GM18870 (cell line): ENCODE measurements around the gene BRPF1.

ENCODE experiments used
- ATAC-seq: cut with Tn5 transposase; IDR thresholded peaks from one replicate; pipeline ENCODE4 v1.9.1; 2021; ENCODE audit warnings: moderate library complexity; ENCODE audit not compliant: unreplicated experiment

BRPF1 gene

DNA sequence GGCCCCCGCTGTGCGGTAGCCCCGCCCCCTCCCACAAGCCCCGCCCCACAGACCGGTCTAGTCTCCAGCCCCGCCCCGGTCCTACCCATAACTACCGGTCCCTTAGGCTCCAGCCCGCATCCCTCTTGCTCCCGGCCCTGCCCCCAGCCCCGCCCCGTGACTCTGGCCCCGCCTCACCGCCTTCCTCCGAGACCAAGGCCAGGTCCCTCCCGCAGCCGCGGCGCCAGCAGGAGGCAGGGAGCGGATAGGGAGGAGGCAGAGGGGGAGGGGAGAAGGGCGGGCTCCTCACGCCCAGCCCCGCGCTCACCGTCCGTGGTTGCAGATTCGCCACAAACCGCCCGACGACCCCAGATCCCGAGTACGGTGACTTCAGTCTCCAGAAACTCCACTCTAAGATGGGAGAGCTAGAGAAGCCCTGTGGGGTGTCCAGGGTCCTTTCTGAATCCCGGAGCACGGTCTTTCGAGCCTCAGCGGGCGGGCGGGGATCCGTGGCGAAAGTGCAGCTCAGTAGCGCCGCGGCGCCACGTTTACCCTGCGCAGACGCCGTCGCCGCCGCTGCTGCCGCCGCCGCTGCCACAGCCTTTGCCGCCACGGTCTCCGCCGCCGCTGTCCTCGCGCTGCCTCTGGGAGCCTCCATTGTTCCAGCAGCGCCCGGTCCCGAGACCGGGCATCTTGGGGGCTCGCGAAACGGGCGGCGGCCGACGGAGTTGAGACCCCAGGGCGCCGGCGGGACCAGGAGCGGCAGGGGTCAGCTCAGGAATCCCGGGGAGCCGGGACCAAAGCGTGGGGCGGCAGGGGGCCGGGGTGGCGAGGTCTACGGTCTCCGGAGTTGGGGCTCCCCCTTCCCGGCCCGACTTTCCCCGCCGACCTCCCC, at the start of gene BRPF1:
BRPF1 (plus strand) TSS at position 530 of the 874 bp plus-strand sequence. CDS start 2,406 bp downstream, outside the sequence.
- ATAC-seq: peak; percentile 79

DNA sequence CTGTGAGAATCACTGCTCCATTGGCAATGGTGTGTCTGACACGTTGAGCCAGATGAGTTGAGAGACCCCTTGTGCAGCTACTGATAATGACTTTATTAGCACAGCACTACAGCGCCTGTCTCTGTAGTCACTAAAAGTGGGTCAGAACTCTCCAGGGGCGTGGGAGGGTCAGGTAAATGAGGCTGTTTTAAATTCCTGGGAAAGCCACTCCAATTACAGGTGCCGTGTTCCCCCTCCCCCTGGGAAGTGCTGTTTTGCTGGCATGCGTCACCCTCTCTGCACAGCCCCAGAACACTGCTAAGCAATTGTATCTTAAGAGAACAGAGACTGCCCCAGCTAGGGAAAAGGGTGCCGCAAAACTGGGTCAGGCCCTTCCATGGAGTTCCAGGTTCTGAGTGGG, 49.4 kb upstream of the BRPF1 start:
- ATAC-seq: no peak

- no peak for ATAC-seq
These were observed 48.1 kb upstream of the BRPF1 start for GRCh38 chr3:9683426-9683825.

DNA sequence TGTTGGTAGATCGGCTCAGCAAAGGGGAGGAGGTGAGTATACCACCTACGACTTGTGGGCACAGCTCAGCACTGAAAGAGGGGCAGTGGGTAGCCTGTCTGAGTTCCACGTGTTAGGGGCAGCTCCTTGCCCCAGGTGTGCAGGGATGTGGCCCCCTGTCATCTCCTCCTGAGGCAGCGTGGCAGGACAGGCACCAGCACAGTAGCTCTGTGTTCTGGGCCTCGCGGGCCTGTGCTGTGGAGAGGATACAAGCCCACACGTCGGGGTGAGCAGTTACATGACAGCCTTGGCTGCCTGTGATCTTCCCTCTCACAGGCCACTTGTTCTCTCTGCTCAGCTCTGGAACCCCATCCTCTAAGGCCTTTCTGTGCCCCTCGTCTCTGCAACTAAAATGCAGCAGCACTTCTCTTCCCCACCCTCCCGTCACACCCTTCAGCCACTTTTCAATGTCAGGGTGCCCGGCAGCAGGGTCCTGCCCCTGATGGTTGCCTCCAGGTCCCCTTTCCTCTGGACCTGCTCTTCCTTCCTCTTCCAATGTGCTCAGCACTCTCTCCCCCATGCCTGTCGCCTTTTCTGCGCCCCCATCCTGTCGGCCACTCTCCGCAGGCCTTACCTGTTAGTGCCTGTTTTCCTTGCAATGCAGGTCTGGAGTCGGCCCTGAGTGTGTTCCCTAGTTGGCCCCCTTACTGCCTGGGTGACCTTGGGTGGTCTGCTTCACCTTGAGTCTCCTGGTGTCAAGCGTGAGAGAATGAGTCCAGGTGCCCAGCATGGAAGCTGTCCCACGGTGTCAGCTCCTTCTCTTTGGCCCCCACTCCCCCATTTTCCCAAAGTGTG, 46.1 kb upstream of the BRPF1 start:
- no peak for ATAC-seq

- ATAC-seq: no peak
These were observed 45.4 kb upstream of the BRPF1 start for GRCh38 chr3:9686050-9686550.

GRCh38 chr3:9686703-9687102, 44.8 kb upstream of the BRPF1 start:
- ATAC-seq: no peak

- no peak for ATAC-seq
These were observed 44.0 kb upstream of the BRPF1 start for GRCh38 chr3:9687514-9687913.

GRCh38 chr3:9688961-9689360, 42.6 kb upstream of the BRPF1 start:
- no peak for ATAC-seq

DNA sequence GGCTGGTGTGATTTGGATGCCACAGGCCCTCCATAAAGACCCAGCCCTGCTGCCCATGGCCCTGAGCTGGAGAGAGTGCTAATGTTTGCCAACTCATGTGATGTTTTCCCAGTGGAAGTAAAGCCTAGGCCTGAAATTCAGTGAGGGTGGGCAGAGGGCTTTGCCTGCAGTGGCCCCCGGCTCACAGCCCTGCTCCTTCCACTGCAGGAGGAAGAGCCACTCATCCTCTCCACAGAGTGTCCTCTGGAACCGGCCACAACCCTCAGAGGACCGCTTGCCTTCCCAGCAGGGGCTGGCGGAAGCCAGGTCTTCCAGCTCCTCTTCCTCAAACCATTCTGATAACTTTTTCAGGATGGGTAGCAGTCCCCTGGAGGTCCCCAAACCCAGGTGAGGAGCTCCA, 41.8 kb upstream of the BRPF1 start:
- no peak for ATAC-seq

DNA sequence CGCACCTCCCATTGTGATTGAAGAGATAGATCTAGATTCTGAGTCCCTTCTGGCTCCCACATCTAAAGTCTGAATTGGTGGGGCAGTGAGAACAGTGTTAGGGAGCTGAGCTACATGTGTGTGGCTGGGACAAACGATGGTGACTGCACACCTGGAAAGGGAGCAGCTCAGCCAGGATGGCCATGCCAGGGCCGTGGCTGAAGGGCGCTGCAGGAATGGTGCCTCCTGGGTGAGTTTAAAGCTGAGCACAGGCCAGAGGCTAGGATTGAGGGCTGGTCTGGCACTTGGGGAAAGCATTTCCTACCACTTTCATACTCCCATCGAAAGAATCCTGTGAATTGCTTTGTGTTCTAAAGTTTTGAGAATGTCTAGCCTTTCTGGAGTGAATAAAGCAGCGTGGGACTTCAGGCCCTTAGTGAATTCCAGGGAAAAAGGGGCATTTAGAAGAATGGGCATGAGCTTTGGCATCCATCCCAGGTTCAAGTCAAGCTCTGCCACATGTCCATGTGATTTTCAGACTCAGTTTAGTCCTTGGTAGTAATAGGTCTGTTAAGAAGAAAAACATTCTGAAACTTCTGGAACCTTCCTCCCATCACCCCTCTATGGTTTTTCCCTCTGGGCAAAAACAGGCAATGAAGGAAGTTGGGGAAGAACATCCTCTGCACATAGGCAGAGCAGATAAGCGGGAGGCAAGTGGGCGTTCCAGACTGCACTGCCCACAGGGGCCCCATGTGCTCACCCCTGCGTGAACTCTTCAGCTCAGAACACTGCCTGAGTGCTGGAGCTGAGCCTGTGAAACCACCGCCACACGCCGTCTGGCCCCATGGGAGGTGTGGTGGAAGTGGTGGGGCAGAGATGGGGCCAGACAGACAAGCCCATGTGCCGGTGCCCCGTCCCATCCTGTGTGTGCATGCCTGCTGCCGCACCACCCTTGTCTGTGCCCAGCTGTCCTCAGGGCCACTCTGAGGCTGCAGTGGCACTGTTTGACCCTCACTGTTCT, 40.8 kb upstream of the BRPF1 start:
- ATAC-seq: peak; percentile 58

DNA sequence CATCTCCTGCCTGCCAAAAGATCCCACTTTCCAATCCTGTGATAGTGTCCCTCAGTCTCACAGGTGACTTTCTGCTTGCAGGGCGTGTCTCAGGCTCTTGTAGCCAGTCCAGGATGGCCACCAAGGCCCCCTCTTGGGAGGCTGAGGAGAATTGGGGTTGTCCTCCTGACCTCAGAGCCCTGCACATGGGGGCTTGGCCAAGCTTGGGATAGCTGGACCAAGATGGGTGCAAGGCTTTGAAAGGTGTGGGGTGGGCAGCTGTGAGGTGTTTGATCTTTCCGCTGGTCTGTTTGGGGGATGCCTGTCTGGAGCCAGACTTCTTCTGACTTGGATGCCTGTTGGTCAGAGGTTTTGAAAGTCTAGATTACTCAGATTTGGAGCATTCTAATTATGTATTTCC, 39.9 kb upstream of the BRPF1 start:
- no peak for ATAC-seq

- no peak for ATAC-seq
These were observed 39.1 kb upstream of the BRPF1 start for GRCh38 chr3:9692416-9692815.

DNA sequence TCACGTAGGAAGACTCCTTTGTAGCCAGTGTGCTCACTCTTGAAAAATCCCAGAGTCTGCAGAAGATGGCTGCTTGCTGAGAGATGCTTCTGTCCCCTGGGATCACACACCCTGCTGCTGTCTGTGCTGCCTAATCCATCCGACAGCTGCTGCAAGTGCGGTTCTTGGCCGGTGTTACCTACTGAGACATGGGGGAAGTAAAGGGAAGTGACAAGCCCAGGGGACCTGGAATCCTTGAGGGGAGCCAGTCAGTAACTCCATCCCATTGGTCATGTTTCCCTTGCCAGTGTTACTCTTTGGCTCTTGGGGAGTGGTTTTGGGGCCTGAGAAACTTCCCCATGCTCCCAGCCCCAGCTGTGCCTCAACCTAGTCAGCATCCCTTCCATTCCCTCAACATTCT, 36.2 kb upstream of the BRPF1 start:
- no peak for ATAC-seq

GRCh38 chr3:9695746-9696145, 35.8 kb upstream of the BRPF1 start:
- ATAC-seq: no peak

GRCh38 chr3:9696480-9697220, 34.9 kb upstream of the BRPF1 start:
- no peak for ATAC-seq

DNA sequence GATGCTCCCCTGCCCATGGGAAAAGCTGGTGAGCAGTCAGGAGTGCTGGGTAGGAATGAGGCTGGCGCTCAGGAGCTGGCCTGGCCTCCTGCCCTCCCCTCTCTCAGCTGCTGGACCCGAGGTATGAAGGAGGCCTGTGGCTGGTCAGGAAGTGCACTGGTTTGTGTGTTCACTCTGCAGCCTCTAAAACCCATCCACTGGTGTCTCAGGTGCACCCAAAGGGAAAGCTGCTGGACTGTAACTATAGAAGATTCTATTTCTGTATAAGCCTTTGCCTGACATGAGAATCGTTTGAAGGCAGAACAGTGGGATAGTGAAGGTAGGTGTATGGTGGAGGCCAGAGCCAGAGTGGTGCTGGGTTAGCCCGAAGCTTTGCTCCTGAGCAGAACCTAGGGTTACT, 33.6 kb upstream of the BRPF1 start:
- ATAC-seq: no peak

DNA sequence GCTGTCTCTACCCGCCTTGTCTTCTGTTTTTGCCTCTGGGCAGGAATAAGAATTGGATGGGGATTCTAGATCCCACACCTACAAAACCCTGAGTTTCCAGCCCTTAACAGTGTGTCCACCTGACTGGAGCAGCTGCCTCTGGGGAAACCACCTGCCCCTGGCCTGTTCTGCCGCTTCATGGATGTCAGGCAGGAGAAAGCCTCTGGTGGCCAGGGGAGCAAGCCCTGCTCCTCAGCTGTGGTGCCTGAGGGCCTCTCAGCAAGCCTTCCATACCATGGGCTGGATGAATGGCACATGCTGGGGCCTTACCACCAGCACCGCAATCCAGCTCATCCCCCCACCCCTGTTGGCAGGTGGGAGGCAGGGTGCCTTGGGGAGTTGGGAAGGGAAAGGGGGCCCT, 33.2 kb upstream of the BRPF1 start:
- ATAC-seq: no peak

GRCh38 chr3:9700536-9700935, 31.0 kb upstream of the BRPF1 start:
- ATAC-seq: no peak

DNA sequence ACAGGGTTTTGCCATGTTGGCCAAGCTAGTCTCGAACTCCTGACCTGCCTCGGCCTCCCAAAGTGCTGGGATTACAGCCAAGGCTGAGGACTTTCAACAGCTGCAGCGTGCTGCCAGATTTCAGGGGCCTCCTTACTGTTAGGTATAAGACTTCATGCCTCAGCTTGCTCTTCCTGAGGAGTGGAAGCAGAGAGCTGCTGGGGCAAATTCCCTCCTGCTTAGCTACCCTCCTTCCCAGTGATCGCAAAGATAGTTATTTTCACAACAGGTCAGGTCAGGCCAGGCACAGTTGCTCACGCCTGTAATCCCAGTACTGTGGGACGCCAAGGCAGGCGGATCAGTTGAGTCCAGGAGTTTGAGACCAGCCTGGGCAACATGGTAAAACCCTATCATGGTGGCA, 30.5 kb upstream of the BRPF1 start:
- no peak for ATAC-seq

DNA sequence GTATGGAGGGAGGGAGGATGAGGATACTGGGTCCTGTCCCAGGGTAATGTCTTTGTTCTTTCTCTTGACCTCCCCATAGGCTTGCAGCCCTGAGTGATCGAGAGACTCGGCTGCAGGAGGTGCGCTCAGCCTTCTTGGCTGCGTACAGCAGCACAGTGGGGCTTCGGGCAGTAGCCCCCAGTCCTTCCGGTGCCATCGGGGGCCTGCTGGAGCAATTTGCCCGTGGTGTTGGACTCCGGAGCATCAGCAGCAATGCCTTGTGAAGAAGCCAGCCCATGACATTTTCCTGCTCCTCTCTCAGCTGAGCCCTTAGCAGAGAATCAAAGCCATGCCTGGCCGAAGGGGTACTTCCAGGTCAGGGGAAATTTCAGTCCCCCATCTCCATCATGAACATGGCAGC, 29.8 kb upstream of the BRPF1 start:
- ATAC-seq: no peak
